ENCODE measurements around the gene THAP8.

THAP8 gene

GRCh38 chr19:36003284-36003683, 50.8 kb downstream of the THAP8 start:
- Histone ChIP-seq H3K27me3 (peaks cover 4% of the 10 kb centered on the region), H3K36me3 (peaks cover 10% of the 10 kb centered on the region), H3K9me3 (no peaks in the 10 kb centered on the region), H3K4me3 (ENCODE audit: low read depth in 1 of 2, low read length in 1 of 2) (no peak overlapping the region), H3K4me1 (ENCODE audit: control insufficient read depth in 1 of 2, insufficient read depth in 1 of 2, low read depth in 1 of 2, low read length in 1 of 2) (peaks cover 0 to 3% of the 10 kb centered on the region in 2 experiments), H3K27ac (no peak overlapping the region)
- no peak for TF ChIP-seq CTCF (IDR thresholded peaks at IDR 0.05)

- no peak overlapping the region for H3K27ac ChIP-seq
- H3K4me3 ChIP-seq (ENCODE audit: low read depth in 1 of 2, low read length in 1 of 2) = no peak overlapping the region
- H3K4me1 ChIP-seq (ENCODE audit: control insufficient read depth in 1 of 2, insufficient read depth in 1 of 2, low read depth in 1 of 2, low read length in 1 of 2) = peaks cover 2 to 5% of the 10 kb centered on the region in 2 experiments
- no peak for TF ChIP-seq CTCF (IDR thresholded peaks at IDR 0.05)
- peaks cover 14% of the 10 kb centered on the region for H3K36me3 ChIP-seq
- no peaks in the 10 kb centered on the region for H3K9me3 ChIP-seq
- no peaks in the 10 kb centered on the region for H3K27me3 ChIP-seq
These were observed 52.5 kb downstream of the THAP8 start for GRCh38 chr19:36001605-36002004.

DNA sequence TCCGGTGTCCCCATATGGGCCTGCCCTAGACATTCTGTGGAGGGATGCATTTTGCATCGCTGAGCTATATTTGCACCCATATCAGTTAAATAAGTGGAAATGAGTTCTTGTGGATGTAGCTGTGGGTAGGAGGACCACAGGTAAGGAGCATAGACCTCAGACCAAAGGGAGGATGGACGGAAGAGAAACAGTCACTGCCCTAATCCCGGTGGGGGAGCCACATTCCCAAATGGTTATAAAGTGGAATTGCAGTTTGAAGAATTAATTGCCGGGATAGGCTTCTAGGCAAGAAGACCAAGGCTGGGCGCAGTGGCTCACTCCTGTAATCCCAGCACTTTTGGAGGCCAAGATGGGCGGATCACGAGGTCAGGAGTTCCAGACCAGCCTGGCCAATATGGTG, 57.3 kb downstream of the THAP8 start:
- Histone ChIP-seq H3K27ac (no peak overlapping the region), H3K36me3 (peaks cover 14% of the 10 kb centered on the region), H3K4me1 (ENCODE audit: control insufficient read depth in 1 of 2, insufficient read depth in 1 of 2, low read depth in 1 of 2, low read length in 1 of 2) (peaks cover 27 to 28% of the 10 kb centered on the region in 2 experiments), H3K4me3 (ENCODE audit: low read depth in 1 of 2, low read length in 1 of 2) (no peak overlapping the region), H3K9me3 (no peaks in the 10 kb centered on the region), H3K27me3 (peaks cover 9% of the 10 kb centered on the region)
- no peak for TF ChIP-seq CTCF (IDR thresholded peaks at IDR 0.05)

GRCh38 chr19:35995048-35995993, 58.8 kb downstream of the THAP8 start, which contains the start of gene SDHAF1:
TSS of gene SDHAF1 (plus strand) at chr19:35995188. CDS start at chr19:35995275, 87 bp downstream.
- Histone ChIP-seq H3K27ac (peak within 1 kb of the TSS; percentile 89), H3K27me3 (peaks cover 9% of the 10 kb centered on the region), H3K4me1 (ENCODE audit: control insufficient read depth in 1 of 2, insufficient read depth in 1 of 2, low read depth in 1 of 2, low read length in 1 of 2) (peaks cover 27 to 28% of the 10 kb centered on the region in 2 experiments), H3K9me3 (no peaks in the 10 kb centered on the region), H3K4me3 (ENCODE audit: low read depth in 1 of 2, low read length in 1 of 2) (peak within 1 kb of the TSS; percentile 87 to 90), H3K36me3 (peaks cover 4% of the 10 kb centered on the region)
- TF ChIP-seq CTCF (IDR thresholded peaks at IDR 0.05) = peak; percentile 46

DNA sequence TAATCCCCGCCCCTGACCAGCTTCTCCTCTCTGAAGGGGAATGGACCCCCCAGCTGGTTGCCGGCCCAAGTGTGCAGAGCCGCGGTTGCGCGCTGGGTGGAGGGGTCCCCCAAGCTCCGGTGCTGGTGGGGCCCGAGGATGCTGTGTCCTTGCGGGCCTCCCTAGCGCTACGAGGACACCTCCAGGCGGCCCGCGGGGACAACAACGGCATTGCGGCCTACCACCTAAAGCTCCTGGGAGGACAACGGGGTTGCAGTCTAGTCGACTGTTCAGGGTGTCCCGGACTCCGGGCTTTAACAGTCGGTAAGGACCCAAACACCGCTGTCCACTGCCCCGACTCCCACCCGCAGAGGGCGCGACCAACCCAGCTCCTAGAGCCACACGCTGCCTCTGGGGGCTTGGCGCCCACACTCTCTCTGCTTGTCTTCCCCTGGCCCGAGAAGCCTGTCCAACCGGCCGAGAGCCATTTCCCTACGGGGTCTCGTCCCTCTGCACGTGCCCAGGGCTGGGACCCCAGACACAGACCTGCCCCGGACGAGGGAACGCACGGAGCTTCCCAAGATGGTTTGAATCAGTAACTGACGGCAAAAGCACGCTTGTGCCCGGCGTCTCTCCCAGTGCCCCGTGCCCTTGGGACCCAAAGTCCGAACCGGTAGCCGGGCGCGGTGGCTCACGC, 60.0 kb downstream of the THAP8 start:
- Histone ChIP-seq H3K4me3 (ENCODE audit: low read depth in 1 of 2, low read length in 1 of 2) (peak overlapping the region; percentile 87 to 90), H3K27me3 (peaks cover 20% of the 10 kb centered on the region), H3K27ac (no peak overlapping the region), H3K9me3 (no peaks in the 10 kb centered on the region), H3K36me3 (peaks cover 4% of the 10 kb centered on the region), H3K4me1 (ENCODE audit: control insufficient read depth in 1 of 2, insufficient read depth in 1 of 2, low read depth in 1 of 2, low read length in 1 of 2) (peaks cover 24 to 27% of the 10 kb centered on the region in 2 experiments)
- TF ChIP-seq CTCF (IDR thresholded peaks at IDR 0.05) = no peak
